ENCODE measurements around the gene CENPE.

DNA sequence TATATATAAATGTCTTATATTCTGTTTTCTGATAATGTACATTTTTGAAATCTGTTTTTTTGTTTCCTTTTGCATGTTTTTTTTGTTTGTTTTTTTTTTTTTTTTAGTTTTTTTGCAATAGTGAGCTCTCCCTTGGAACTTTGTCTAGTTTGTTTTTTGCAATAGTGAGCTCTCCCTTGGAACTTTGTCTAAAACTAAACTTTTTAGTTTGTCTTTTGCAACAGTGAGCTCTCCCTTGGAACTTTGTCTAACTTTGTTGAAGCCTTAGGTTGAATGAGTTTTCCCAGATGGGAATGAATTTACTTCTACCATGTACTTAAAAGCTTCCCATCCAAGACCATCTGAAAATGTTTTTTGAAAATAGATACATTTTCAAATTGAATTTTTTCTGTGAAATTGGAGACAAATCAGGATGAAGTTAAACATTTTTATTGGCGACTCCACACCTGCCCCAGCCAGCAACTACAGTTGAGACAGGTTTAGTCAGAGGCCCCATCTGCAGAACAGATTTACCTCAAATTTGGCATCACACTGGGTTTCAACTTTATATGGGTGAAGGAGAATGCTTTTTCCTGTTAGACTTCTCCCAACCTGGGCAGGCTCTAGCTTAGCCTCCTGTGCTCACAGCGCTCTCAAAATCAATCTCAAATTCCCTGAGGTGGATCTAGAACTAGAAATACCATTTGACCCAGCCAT, 137.5 kb downstream of the CENPE start:
- no peak for TF ChIP-seq POLR2A (IDR thresholded peaks at IDR 0.05; ENCODE audit: extremely low read depth, insufficient read length)
- TF ChIP-seq, protein P1, sequence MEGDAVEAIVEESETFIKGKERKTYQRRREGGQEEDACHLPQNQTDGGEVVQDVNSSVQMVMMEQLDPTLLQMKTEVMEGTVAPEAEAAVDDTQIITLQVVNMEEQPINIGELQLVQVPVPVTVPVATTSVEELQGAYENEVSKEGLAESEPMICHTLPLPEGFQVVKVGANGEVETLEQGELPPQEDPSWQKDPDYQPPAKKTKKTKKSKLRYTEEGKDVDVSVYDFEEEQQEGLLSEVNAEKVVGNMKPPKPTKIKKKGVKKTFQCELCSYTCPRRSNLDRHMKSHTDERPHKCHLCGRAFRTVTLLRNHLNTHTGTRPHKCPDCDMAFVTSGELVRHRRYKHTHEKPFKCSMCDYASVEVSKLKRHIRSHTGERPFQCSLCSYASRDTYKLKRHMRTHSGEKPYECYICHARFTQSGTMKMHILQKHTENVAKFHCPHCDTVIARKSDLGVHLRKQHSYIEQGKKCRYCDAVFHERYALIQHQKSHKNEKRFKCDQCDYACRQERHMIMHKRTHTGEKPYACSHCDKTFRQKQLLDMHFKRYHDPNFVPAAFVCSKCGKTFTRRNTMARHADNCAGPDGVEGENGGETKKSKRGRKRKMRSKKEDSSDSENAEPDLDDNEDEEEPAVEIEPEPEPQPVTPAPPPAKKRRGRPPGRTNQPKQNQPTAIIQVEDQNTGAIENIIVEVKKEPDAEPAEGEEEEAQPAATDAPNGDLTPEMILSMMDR (IDR thresholded peaks at IDR 0.05; ENCODE audit: low read depth, low read length): no peak
- TF ChIP-seq, protein P2, sequence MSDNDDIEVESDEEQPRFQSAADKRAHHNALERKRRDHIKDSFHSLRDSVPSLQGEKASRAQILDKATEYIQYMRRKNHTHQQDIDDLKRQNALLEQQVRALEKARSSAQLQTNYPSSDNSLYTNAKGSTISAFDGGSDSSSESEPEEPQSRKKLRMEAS (IDR thresholded peaks at IDR 0.05; ENCODE audit: low read depth, low read length): no peak

All from NB4 (cell line).